Epithelial cell of proximal tubule (primary cell): ENCODE measurements around the gene FOSB. TPM values are rescaled to one million over a fixed set of nuclear protein-coding genes. Genes with fewer than 3 reads are reported as not detected.

ENCODE experiments used
- DNase-seq: peaks from one replicate; pipeline ENCODE4 v3.0.0-alpha.2; 2011; ENCODE audit warnings: low read depth
- H3K4me3 ChIP-seq: 2 replicates; pipeline ENCODE4 v1.5.1; 2011; ENCODE audit warnings: low read depth, mild to moderate bottlenecking, low read length
- total RNA-seq: library from RNA; depleted of rRNA; stranded (reverse); fragments of >200 nt; gene quantifications from 2 replicates; pipeline ENCODE4 v1.2.3, GENCODE V29; 2015
- TF ChIP-seq, protein P1 (sequence below): conservative IDR thresholded peaks from 2 replicates; pipeline ENCODE4 v1.5.1; 2012; ENCODE audit warnings: low read depth, mild to moderate bottlenecking, low read length

FOSB gene
- total RNA-seq, 1 donor from 2014 or later = 3.4 TPM

DNA sequence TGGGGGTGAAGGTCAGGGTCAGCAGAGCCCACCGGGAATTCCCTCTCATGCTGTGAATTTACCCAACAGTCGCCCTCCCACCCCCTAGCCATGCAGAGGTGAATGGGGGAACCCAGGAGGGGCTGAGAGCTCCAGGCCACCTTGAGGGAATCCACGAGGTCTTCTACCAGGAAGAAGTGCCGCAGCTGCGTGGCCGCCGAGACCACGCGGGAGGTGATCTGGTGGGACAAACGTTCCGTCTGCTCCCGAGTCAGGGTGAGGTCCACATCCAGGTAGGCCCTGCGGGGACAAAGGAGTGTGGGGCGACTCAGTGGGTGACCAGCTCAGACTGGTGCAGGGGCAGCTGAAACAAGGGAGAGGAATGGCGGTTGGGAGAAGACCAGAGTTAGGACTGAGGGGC lies 20.9 kb downstream of the FOSB start:
- H3K4me3 ChIP-seq = no peak overlapping the region
- no peak for DNase-seq
- TF ChIP-seq, protein P1, sequence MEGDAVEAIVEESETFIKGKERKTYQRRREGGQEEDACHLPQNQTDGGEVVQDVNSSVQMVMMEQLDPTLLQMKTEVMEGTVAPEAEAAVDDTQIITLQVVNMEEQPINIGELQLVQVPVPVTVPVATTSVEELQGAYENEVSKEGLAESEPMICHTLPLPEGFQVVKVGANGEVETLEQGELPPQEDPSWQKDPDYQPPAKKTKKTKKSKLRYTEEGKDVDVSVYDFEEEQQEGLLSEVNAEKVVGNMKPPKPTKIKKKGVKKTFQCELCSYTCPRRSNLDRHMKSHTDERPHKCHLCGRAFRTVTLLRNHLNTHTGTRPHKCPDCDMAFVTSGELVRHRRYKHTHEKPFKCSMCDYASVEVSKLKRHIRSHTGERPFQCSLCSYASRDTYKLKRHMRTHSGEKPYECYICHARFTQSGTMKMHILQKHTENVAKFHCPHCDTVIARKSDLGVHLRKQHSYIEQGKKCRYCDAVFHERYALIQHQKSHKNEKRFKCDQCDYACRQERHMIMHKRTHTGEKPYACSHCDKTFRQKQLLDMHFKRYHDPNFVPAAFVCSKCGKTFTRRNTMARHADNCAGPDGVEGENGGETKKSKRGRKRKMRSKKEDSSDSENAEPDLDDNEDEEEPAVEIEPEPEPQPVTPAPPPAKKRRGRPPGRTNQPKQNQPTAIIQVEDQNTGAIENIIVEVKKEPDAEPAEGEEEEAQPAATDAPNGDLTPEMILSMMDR = no peak

DNA sequence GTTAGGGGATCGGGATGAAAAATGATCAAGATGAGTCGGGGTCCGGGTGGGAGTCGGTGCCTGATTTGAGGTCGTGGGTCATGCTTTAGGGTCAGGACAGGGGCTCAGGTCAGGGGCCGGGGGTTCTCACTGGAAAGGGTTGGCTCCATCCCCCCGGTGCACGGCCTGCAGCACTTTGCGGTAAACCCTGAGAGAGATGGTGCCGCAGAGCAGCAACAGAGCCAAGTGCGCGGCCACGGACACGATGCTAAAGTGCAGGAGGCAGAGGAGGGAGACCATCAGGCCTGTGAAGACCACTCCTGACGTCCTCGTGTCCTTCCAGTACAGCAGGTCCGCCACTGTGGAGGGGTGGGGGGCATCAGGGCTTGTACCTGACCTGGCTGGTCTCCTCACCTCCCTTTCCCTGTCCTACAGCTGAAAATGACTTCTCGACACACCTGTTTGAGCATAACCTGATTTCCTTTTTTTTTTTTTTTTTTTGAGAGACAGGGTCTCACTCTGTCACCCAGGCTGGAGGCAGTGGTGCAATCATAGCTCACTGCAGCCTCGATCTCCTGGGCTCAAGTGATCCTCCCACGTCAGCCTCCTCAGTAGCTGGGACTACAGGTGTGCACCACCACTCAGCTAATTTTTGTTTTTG lies 21.5 kb downstream of the FOSB start:
- TF ChIP-seq, protein P1 = no peak

DNA sequence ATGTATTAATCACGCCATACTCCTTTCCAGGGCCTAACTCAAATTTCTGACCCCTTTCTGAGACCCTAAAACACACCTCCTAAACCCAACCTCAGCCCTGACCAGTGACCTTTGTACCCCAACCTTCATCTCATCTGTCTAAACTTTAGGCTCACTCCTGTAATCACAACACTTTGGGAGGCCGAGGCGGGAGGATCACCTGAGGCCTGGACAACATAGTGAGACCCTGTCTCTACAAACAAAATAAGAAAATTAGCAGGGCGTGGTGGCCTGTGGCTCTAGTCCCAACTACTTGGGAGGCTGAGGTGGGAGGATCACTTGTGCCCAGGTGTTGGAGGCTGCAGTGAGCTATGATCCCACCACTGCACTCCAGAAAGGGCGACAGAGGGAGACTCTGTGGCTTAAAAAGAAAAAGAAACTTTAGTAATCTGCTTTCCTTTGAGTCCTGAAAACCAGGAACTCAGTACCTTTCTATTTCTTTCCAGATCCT lies 24.4 kb downstream of the FOSB start:
- H3K4me3 ChIP-seq = no peak overlapping the region
- DNase-seq = no peak
- TF ChIP-seq, protein P1 = no peak

More for the DNA sequence above, 21.5 kb downstream of the FOSB start:
- H3K4me3 ChIP-seq = no peak overlapping the region
- no peak for DNase-seq

DNA sequence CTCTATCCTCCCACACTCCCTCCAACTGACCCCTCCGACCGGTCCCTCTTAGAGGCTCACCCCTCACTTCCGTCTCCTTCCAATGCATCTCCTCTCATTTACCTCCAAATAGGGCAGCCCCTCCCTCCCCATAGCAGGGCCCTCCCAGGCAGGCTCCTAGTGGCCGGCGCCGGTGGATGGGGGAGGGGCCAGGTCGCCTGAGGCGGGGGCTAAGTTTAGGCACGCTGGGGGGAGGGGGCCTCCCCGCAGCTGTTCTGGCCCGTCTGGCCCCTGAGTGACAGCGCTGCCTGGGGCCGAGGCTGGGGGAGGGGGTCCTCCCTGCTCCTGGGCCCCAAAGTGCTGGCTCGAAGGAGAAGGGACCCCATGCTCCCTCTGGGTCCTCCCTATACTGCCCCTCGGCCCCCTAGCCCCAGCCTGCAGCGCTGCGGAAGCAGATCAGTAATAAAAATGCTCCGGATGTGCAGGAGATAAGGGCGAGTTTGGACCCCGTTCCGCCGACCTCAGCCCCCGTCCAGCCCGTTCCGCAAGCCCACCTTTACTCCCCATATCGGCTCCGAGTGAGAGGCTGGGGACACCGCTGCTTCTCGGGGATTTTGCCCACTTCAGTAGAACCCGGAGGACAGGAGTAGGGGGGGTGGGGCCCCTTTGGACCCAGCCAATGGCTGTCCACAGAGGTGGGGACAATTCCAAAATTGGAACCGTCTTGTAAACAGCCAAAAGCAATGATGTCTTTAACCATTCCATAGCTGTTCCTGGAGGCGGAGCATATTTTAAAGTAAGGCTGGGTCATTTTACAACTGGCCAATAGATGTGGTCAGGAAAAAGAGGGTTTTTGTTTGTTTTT lies 25.1 kb downstream of the FOSB start:
- no peak for DNase-seq
- H3K4me3 ChIP-seq = peak overlapping the region; percentile 58
- TF ChIP-seq, protein P1 = no peak

DNA sequence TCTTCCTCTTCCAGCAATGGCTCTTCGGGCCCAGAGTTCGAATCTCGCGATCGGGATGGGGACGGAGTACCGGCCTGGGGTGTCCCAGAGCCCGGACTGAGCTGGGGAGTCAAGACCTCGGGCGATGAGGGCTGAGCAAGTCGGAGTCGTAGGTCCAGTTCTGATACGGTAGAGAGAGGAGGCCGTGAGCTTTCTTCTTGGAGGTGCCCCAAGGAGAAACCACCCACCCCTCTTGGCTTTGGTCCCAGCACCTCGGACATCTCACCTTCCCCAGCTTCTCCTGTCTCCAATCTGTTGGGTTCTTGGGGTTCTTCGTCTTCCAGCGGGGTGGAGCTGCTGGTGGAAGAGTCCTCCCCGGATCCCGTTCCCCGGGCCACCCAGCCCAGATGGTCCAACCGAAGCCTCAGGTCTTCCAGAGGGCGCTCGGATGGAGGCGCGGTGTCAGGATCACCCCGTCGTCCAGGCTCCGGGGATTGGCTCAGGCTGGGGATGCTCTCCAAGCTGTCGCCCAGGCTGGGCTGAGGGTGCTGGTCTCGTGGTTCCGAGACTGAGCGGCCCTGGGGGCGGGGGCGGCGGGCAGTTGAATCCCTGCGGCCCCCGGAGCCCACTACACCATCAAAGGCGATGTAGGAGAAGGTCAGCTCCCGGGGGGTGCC lies 26.6 kb downstream of the FOSB start:
- TF ChIP-seq, protein P1 = no peak
- no peak for DNase-seq
- no peak overlapping the region for H3K4me3 ChIP-seq

DNA sequence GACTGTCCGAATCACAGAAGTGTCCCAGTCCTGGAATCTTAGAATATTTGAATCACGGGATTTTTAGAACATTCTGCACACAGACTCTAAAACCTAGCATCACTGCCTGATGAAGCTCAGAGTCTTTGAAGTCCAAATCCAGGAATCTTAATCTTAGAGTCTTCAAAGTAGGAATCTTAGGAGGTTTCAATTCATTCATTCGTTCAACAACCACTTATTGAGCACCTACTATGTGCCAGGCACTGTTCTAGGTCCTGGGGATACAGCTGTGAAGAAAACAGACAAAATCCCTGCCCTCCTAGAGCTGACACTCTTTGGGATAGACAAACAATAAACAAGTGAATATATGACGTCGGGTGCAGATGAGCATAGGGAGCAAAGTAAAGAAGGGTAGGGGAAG lies 27.4 kb downstream of the FOSB start:
- no peak overlapping the region for H3K4me3 ChIP-seq
- TF ChIP-seq, protein P1 = no peak
- no peak for DNase-seq
